K562 treated with DMSO at 1 percent for 24 hours (cell line): Measurements from ENCODE around the gene LIPT1. TPM values are rescaled to one million over a fixed set of nuclear protein-coding genes. Genes with fewer than 3 reads are reported as not detected.

ENCODE experiments used
- total RNA-seq: library from RNA; unstranded; fragments of 300-600 nt; gene quantifications from 2 replicates; pipeline ENCODE4 v1.2.3, GENCODE V29; 2022; ENCODE audit warnings: low read depth; ENCODE audit not compliant: insufficient read depth

The LIPT1 gene
- 2.6 and 4.6 TPM in 2 replicates for total RNA-seq

GRCh38 chr2:99154643-99155536 lies at the start of gene LIPT1, which contains the start of gene TSGA10:
Gene LIPT1 (plus strand): TSS chr2:99154967. CDS start chr2:99161958, 6,991 bp downstream.
Gene TSGA10 (minus strand): TSS chr2:99154942. CDS start chr2:99109439, 45,503 bp downstream.

GRCh38 chr2:99141110-99142108 lies 13.4 kb upstream of the LIPT1 start, which contains the start of gene C2orf15:
Gene C2orf15 (plus strand): TSS chr2:99141707. CDS start chr2:99150559, 8,852 bp downstream.

GRCh38 chr2:99180755-99181623 lies 26.2 kb downstream of the LIPT1 start, which contains the start of the genes MITD1 and MRPL30:
Gene MITD1 (minus strand): TSS chr2:99181058. CDS start chr2:99180981, 77 bp downstream.
Gene MRPL30 (plus strand): TSS chr2:99181184. CDS start chr2:99186204, 5,020 bp downstream.

Other genes starting within 250 kb of the LIPT1 start
- not detected in 2 replicates for gene CRACDL, start 218.7 kb upstream of the LIPT1 start, total RNA-seq
- gene C2orf15, start 13.3 kb upstream of the LIPT1 start, total RNA-seq = 0.51 TPM in 1 of 2 replicates, not detected in the other
- gene TSGA10, start within 50 bp of the LIPT1 start, total RNA-seq = 1.3 and 1.8 TPM in 2 replicates
- gene MITD1, start 26.1 kb downstream of the LIPT1 start, total RNA-seq = 20.9 and 28.5 TPM in 2 replicates
- 26.2 and 26.8 TPM in 2 replicates for gene MRPL30, start 26.2 kb downstream of the LIPT1 start, total RNA-seq
- 3.2 and 3.3 TPM in 2 replicates for gene LYG2, start 100.7 kb downstream of the LIPT1 start, total RNA-seq
- gene LYG1, start 146.2 kb downstream of the LIPT1 start, total RNA-seq = 0.92 and 1.4 TPM in 2 replicates
- gene TXNDC9, start 181.4 kb downstream of the LIPT1 start, total RNA-seq = 17.3 and 22.6 TPM in 2 replicates
- gene EIF5B, start 182.4 kb downstream of the LIPT1 start, total RNA-seq = 29.0 and 31.5 TPM in 2 replicates